Gastrocnemius medialis (tissue), 4 donors: ENCODE data around the gene POLH. TPM values are rescaled to one million over a fixed set of nuclear protein-coding genes. Genes with fewer than 3 reads are reported as not detected.

Source experiments
- ATAC-seq, 2 donors: fragments of 150-250 bp; one replicate each; pipeline ENCODE4 v1.9.1; 2016
- DNase-seq, 2 donors: peaks; one replicate each; pipeline ENCODE4 v3.0.0-alpha.2; 2019
- H3K27ac ChIP-seq, 4 donors: fragments of 200-600 bp; sonication (generic); 1 replicate in 1 of 4; 2 replicates in 3 of 4; pipeline ENCODE4 v1.5.1; 2016 to 2018; ENCODE audit warnings: mild to moderate bottlenecking in 2 of 4, moderate library complexity in 1 of 4
- H3K27me3 ChIP-seq, 3 donors: fragments of 200-600 bp; sonication (generic) in 2 of 3; 1 replicate in 1 of 3; 2 replicates in 2 of 3; pipeline versions ENCODE4 v1.5.1 to v1.6.0; 2016 to 2019; ENCODE audit warnings: mild to moderate bottlenecking in 1 of 3, moderate library complexity in 1 of 3
- H3K36me3 ChIP-seq, 2 donors: fragments of 200-600 bp; sonication (generic) in 1 of 2; one replicate each; pipeline ENCODE4 v1.5.1; 2017 to 2018
- H3K4me1 ChIP-seq, 2 donors: fragments of 200-600 bp; sonication (generic) in 1 of 2; one replicate each; pipeline ENCODE4 v1.5.1; 2016 to 2017; ENCODE audit warnings: mild to moderate bottlenecking in 2 of 2
- H3K4me3 ChIP-seq, 4 donors: fragments of 200-600 bp; sonication (generic) in 3 of 4; 1 replicate in 1 of 4; 2 replicates in 3 of 4; pipeline ENCODE4 v1.5.1; 2016 to 2019; ENCODE audit warnings: mild to moderate bottlenecking in 2 of 4
- H3K9me3 ChIP-seq, 3 donors: fragments of 200-600 bp; sonication (generic) in 2 of 3; 1 replicate in 1 of 3; 2 replicates in 2 of 3; pipeline ENCODE4 v1.5.1; 2016 to 2019
- CTCF ChIP-seq, 5 experiments: fragments of 450-650 bp in 3 of 5; fragments of 200-600 bp in 2 of 5; sonication (generic) in 2 of 5; IDR thresholded peaks in 4 of 5; conservative IDR thresholded peaks in 1 of 5; 1 replicate in 4 of 5; 2 replicates in 1 of 5; pipeline ENCODE4 v1.5.1; 2016 to 2019; ENCODE audit warnings: antibody characterized with exemption in 5 of 5, mild to moderate bottlenecking in 3 of 5, moderate library complexity in 3 of 5
- POLR2A ChIP-seq, 2 donors: fragments of 450-650 bp; IDR thresholded peaks; one replicate each; pipeline ENCODE4 v1.6.1; 2017; ENCODE audit warnings: antibody characterized with exemption in 2 of 2, mild to moderate bottlenecking in 2 of 2, moderate library complexity in 2 of 2
- in situ Hi-C, 4 donors: fragments of 200-750 bp; cut with MboI; loops; one replicate each; pipeline versions ENCODE4 v1.15.0 to v1.8.0; 2017; ENCODE audit warnings: low sequenced_read_pairs in 4 of 4
- intact Hi-C: fragments of 100-400 bp; cut with DNase I; formaldehyde crosslinking; loops from one replicate; pipeline ENCODE4 v1.15.1; 2023; ENCODE audit warnings: low total_unique reads
- total RNA-seq, 4 donors: library from RNA; depleted of rRNA; stranded (reverse); fragments of >200 nt; gene quantifications; one replicate each; pipeline versions ENCODE4 v1.1.0 to v1.2.3, GENCODE V29; 2016

Gene POLH
- total RNA-seq, 4 donors from 2014 or later: 3.8 to 6.9 (median 5.3) TPM

- Histone ChIP-seq H3K36me3 (peaks cover 0 to 72% of the 10 kb centered on the region in 2 donors), H3K9me3 (no peaks in the 10 kb centered on the region), H3K4me3 (no peak overlapping the region), H3K27ac (no peak overlapping the region), H3K4me1 (peaks cover 8 to 9% of the 10 kb centered on the region in 2 donors), H3K27me3 (no peaks in the 10 kb centered on the region)
- TF ChIP-seq POLR2A (IDR thresholded peaks at IDR 0.05): no peak
- TF ChIP-seq CTCF (IDR thresholded peaks at IDR 0.05 in 4 of 5, conservative IDR thresholded peaks at IDR 0.05 in 1 of 5): no peak
- DNase-seq (no peak), ATAC-seq (no peak)
- intact Hi-C loops (no loop called here), in situ Hi-C loops (loop anchor here in 2 of 4 donors (25.0 kb wide), 1 partner anchor 934 kb away; no protein-coding TSS in a partner anchor)
Observed at GRCh38 chr6:43570876-43571441, 5.0 kb upstream of the POLH start.

GRCh38 chr6:43572015-43572414, 4.0 kb upstream of the POLH start:
- in situ Hi-C loops: loop anchor here in 2 of 4 donors (25.0 kb wide), 1 partner anchor 935 kb away; no protein-coding TSS in a partner anchor
- no peak for ATAC-seq
- no peak for TF ChIP-seq CTCF (IDR thresholded peaks at IDR 0.05 in 4 of 5, conservative IDR thresholded peaks at IDR 0.05 in 1 of 5)
- TF ChIP-seq POLR2A (IDR thresholded peaks at IDR 0.05): no peak

GRCh38 chr6:43575105-43575771, 747 bp upstream of the POLH start:
- Histone ChIP-seq H3K9me3 (no peaks in the 10 kb centered on the region), H3K4me1 (peaks cover 26 to 37% of the 10 kb centered on the region in 2 donors), H3K36me3 (peaks cover 0 to 32% of the 10 kb centered on the region in 2 donors), H3K4me3 (peak overlapping the region; percentile 77 to 94 (median 83)), H3K27me3 (no peaks in the 10 kb centered on the region), H3K27ac (peak overlapping the region; percentile 84 to 94 (median 89))
- intact Hi-C loops (loop anchor here (5.0 kb wide), 1 partner anchor 403 kb away; the partner anchor contains the start of gene SRF), in situ Hi-C loops (no loop called here)
- DNase-seq (no peak), ATAC-seq (peak; percentile 45 to 48)
- no peak for TF ChIP-seq CTCF (IDR thresholded peaks at IDR 0.05 in 4 of 5, conservative IDR thresholded peaks at IDR 0.05 in 1 of 5)
- no peak for TF ChIP-seq POLR2A (IDR thresholded peaks at IDR 0.05)

More at GRCh38 chr6:43572015-43572414, 4.0 kb upstream of the POLH start:
- Histone ChIP-seq H3K4me3 (no peak overlapping the region), H3K27ac (no peak overlapping the region), H3K4me1 (peaks cover 14 to 15% of the 10 kb centered on the region in 2 donors), H3K9me3 (no peaks in the 10 kb centered on the region), H3K36me3 (peaks cover 0 to 62% of the 10 kb centered on the region in 2 donors), H3K27me3 (no peaks in the 10 kb centered on the region)
- DNase-seq: no peak
- intact Hi-C loops: no loop called here

GRCh38 chr6:43578748-43579147, 2.8 kb downstream of the POLH start:
- Histone ChIP-seq H3K36me3 (peaks cover 0 to 17% of the 10 kb centered on the region in 2 donors), H3K4me1 (peaks cover 26 to 37% of the 10 kb centered on the region in 2 donors), H3K9me3 (no peaks in the 10 kb centered on the region), H3K27ac (no peak overlapping the region), H3K4me3 (no peak overlapping the region), H3K27me3 (no peaks in the 10 kb centered on the region)
- in situ Hi-C loops: no loop called here
- TF ChIP-seq POLR2A (IDR thresholded peaks at IDR 0.05): no peak
- TF ChIP-seq CTCF (IDR thresholded peaks at IDR 0.05 in 4 of 5, conservative IDR thresholded peaks at IDR 0.05 in 1 of 5): no peak
- ATAC-seq (no peak), DNase-seq (no peak)
- intact Hi-C loops: loop anchor here (5.0 kb wide), 1 partner anchor 406 kb away; the partner anchor contains the start of gene SRF
